NCI-H1105 treated with DMSO at 0.1 percent for 48 hours (cell line): ENCODE data around the gene CHPF2.
A peak's percentile ranks its signal among the peaks of the same experiment; 100 is the strongest.

Experiments
- DNase-seq: peaks from one replicate; lab custom pipeline; 2025; lab: John Stamatoyannopoulos, UW

CHPF2 gene

GRCh38 chr7:151232091-151232916 lies at the start of gene CHPF2:
Gene CHPF2 (plus strand): TSS chr7:151232483. CDS start chr7:151234012, 1,529 bp downstream.
- DNase-seq = peak; percentile 83

GRCh38 chr7:151185762-151186639 lies 46.3 kb upstream of the CHPF2 start:
- no peak for DNase-seq

GRCh38 chr7:151186640-151187408 lies 45.5 kb upstream of the CHPF2 start, which contains the start of gene ASB10:
Gene ASB10 (minus strand): TSS chr7:151187250. CDS start chr7:151187130, 120 bp downstream.
- no peak for DNase-seq

DNA sequence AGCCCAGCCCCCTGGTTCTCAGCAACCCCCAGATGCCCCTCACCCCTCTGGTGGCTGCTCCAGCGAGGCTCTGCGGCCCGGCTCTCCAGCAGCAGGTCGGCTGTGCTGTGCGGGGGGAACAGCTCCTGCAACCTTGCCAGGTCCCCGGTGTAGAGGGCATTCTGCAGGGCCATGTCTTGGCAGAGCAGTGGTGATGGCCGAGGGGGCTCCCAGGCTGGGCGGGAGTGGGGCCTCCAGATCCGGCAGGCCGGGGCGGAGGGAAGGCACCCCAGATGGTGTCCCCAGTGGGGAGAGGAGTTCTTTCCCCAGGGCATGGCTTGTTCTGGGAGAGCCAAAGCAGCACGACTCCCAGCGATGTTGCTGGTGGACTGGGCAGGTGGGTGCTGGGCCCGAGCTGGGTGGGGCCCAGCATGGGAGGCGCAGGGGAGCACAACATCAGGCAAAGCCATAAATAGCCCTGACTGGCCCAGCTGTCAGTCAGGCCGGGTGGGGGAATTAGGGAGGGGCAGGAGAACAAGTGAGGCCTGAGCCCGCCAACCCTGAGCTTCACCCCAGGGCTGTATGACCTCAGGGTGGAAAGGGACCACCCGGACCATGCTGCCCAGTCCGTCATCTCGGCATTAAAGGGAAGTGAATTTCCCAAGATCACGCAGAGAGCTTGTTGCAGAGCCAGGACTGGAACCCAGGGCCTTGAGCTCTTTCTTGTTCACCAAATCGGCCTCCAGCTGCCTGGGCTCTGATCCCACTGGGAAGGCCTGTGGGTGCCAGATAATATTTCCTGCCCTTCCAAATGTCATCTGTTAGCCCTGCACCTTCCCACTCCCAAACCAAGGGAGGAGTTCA lies 44.7 kb upstream of the CHPF2 start:
- DNase-seq = no peak

DNA sequence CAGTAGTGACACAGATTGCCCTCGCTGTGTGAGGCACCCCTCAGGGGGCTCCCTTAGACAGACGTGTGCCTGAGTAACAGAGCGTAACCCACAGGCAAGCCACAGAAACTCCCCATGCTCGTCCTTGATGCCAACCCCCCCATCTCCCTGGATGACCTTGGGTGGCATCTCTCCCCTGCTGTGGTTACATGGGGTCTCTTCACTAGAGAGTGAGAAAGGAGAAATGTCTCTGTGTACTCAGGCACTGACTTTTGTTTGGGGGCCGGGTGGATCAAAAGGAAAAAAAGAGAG lies 44.1 kb upstream of the CHPF2 start:
- DNase-seq = no peak

DNA sequence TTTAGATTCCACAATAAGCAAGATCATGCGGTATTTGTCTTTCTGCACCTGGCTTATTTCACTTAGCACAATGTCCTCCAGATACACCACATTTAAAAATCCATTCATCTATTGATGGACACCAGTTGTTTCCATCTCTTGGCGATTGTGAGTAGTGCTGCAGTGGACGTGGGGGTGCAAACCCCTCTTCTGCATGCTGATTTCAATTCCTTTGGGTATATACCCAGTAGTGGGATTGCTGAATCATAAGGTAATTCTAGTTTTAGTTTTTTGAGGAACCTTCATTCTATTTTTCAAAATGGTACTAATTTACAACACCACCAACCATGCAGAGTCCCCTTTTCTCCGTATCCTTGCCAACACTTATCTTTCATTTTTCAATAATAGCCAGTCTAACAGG lies 43.2 kb upstream of the CHPF2 start:
- DNase-seq = no peak

- DNase-seq = no peak
Observed at GRCh38 chr7:151191544-151191943, 40.7 kb upstream of the CHPF2 start.

DNA sequence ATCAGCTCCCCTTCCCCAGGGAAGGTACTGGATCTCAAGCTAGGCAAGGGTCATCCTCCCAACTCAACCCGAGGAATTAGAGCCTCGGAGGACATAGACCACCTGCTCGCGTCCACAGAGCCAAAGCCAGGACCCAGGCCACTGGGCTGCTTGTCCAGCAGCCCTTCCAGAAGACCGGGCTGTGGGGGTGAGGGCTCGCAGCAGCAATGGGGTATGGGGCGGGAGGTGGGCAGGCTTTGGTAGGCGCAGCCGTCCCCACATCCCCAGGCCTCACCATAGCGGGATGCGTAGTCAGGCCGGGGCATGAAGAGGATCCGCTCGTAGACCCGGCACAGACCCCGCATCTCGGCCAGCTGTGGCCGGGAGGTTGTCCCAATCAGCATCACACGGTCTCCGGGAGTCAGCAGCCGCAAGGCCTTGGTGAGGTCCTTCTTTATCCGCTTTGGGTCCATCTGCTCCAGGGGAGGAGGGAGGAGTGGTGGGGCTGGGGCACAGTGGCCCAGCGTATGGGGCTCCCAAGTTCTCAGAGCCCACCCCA lies 40.2 kb upstream of the CHPF2 start:
- no peak for DNase-seq

- DNase-seq = no peak
Observed at GRCh38 chr7:151193203-151193978, 38.9 kb upstream of the CHPF2 start.

GRCh38 chr7:151194188-151194587 lies 38.1 kb upstream of the CHPF2 start:
- no peak for DNase-seq

DNA sequence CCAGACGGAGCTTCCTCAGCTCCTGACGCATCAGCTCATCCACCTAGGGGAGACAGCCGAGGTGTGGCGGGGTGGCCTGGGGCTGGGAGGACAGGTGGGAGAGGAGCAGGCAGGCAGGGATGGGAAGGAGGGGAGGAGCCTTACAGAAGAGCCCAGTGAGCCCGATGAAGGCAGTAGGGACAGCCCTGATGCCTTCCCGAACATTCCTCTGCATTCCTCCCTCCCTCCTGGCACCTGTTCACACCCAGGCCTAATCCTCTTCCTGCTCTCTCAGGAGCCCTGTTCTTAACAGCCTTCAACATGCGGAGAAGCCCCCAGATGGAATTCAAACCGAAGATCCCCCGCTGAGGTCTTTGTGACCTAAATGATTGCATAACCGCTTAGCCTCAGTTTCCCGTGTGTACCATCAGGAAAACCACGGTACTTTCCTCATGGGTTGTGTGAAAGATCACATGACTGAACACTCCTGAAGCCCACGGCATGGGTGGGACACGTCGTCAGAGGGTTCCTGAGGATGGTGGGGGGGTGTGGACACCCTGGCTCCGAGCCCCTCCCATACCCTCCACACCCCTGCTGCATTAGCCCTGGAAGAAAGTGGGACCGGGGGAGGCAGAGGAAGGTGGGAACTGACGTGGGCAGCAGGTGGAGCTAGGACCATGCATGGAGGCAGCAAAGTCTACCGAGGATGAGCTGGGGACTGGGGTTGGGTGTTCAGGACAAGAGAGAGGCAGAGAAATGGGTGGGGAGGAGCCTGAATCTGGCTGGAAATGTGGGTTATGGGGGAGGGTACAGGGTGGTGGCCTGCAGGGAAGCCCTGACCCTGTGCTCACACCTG lies 36.5 kb upstream of the CHPF2 start:
- no peak for DNase-seq

DNA sequence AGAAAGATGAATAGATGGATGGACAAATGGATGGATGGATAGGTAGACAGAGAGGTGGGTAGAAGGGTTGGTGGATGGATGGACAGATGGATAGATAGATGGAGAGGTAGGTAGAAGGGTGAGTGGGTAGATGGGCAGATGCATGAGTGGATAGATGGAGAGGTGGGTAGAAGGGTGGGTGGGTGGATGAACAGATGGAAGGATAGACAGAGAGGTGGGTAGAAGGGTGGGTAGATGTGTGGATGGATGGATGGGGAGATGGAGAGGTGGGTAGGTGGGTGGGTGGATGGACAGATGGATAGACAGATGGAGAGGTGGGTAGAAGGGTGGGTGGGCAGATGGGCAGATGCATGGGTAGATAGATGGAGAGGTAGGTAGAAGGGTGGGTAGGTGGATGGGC lies 34.4 kb upstream of the CHPF2 start:
- no peak for DNase-seq

DNA sequence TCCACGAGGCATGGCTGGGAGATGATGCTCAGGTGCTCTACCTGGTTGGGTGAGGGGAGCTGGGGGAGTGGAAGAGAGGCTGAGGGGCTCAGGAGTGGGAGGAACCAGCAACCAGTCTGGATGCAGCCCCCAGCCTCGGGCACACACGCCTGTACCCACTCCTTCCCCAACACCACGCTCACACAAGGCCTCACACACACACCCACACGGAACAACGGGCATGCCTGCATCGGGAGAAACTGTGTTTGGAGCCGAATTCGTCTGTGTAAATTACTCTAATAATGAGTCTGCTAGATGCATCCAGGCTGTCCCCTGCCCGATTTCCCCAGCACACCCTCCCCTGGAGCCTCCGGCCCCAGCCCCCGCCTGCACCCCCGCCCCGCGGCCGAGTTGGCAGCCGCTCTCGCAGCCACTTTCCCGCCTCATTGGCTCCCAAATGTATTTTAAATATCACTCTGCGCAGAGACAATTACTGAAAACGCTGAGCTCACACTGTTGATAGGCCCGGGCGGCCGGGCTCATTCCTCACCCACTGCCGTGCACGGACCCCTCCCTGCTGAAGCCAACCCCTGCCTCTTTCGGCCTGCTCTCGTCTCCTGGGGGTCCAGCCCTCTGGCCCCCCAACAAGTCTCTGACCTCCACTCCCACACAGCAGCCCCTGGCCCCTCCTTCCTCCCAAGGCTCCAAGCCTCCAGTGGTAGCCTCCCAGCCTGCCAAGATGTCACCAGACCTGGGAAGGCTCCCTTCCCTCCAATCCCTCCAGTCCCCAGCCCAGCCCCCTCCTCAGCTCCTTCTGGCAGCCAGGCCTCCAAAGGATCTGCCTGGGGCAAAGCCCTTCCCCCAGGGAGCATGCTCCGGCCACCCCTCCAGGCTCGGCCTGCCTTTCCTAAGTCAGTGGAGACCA lies 33.1 kb upstream of the CHPF2 start:
- no peak for DNase-seq

GRCh38 chr7:151201344-151201743 lies 30.9 kb upstream of the CHPF2 start:
- DNase-seq = no peak

- no peak for DNase-seq
Observed at GRCh38 chr7:151201751-151202150, 30.5 kb upstream of the CHPF2 start.

DNA sequence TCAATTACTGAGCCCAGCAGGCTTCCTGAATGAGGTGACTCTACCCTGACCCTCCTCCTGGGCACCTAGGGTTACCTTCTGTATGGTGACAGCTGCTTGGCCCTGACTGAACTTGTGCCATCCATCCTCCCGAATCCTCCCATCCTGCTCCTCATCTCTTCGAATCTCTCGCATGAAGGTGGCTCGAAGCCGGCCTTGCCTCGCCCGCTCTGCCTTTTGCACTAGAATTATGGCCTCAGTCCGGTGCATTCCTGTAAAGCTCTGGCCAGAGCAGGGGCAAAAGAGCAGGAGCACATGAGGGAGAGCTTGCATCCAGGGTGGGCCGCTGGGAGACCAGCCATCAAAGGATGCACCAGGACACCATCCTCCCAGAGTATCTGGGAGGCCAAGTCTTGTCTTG lies 29.4 kb upstream of the CHPF2 start:
- DNase-seq = no peak

DNA sequence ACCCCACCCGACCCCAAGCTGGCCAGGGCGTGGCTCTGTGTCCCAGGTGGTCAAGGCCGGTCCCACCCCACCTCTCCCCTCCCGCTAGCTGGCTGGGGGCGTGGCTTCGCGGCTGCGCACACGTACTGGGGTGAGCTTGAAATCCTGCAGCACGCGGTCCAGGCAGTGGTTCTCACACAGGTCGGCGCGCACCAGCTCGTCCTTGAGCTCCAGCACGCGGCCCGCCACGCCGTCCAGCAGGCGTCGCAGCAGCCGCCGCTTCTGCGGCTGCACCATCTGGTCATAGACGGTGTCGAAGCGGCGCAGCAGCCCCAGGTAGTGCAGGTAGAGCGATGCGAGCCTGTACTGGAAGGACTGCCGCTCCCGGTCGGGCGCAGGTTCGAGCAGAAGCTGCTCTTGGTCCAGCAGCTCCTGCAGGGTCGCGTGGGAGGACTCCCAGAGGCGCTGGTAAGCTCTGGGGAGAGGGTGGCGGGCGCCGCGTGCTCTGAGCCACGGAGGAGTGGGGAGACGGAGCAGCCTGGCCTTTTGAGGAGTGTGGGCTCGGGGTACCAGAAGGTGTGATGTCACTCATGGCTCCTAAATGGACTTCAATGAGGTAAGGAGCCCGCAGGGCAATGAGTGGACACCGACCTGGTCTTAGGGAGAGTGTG lies 27.8 kb upstream of the CHPF2 start:
- DNase-seq = no peak

DNA sequence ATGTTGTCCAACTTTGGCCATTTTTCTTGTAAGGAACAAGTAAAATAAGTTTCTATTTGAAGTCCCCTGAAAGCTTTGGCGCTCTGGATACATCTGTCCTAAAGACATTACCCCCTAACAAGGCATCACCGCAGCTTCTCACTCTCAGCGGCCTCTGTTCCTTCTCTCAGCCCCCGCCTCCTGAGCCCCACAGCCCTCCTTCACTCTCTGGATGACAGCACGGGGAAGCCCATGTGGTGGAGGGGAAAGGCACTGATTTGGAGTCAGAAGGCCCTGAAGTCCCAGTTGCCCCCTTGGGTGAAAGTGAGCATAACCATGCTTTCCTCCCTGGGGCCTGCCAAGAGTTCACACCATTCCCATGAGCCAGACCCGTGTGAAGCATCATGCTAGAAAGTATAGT lies 26.6 kb upstream of the CHPF2 start:
- DNase-seq = no peak
